ENCODE results near the gene PRICKLE3. TPM values are rescaled to one million over a fixed set of nuclear protein-coding genes. Genes with fewer than 3 reads are reported as not detected.

The PRICKLE3 gene
- total and polyA plus RNA-seq, 4 experiments from 2014 or later: 0.73 to 12.3 (median 8.3) TPM

DNA sequence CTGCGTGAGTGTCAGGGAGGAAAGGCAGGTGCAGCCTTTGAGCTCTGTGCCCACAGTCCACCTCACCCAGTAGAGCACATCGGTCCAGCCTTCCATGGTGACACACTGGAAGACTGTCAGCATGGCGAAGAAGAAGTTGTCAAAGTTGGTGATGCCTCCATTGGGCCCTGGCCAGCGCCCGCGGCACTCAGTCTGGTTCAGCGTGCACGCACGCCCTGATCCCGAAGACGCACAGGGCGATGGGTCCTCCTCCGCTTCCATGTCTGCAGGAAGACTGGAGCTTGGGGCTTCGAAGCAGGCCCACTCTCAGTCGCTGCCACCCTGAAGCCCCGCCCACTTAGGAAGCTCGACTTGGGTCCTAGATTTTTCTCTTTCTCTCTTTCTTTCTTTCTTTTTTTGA, 42.0 kb upstream of the PRICKLE3 start:
- Mint-ChIP-seq H3K9me3 (no peaks in the 10 kb centered on the region), H3K27ac (peak overlapping the region in 1 of 7 donors; percentile 47), H3K27me3 (no peaks in the 10 kb centered on the region), H3K36me3 (no peaks in the 10 kb centered on the region), H3K4me3 (no peak overlapping the region), H3K4me1 (peaks cover 4 to 16% (median 6%) of the 10 kb centered on the region in 4 donors)
- Histone ChIP-seq H3K9me3 (ENCODE audit: control insufficient read depth in 1 of 2, low read length in 2 of 2) (no peaks in the 10 kb centered on the region), H3K27ac (ENCODE audit: low read depth, low read length) (no peak overlapping the region), H3K36me3 (ENCODE audit: insufficient read depth, low read length) (no peaks in the 10 kb centered on the region), H3K4me1 (ENCODE audit: insufficient read depth, low read length) (peaks cover 12% of the 10 kb centered on the region), H3K4me3 (ENCODE audit: low read length in 2 of 2) (no peak overlapping the region), H3K27me3 (ENCODE audit: insufficient read depth, low read length) (no peaks in the 10 kb centered on the region)
- no peak for DNase-seq
- intact Hi-C loops (cut with micrococcal nuclease): no loop called here
- ChIA-PET POLR2A (ENCODE audit: partially characterized antibody) (no interaction called here), CTCF (ENCODE audit: partially characterized antibody) (no interaction called here)

DNA sequence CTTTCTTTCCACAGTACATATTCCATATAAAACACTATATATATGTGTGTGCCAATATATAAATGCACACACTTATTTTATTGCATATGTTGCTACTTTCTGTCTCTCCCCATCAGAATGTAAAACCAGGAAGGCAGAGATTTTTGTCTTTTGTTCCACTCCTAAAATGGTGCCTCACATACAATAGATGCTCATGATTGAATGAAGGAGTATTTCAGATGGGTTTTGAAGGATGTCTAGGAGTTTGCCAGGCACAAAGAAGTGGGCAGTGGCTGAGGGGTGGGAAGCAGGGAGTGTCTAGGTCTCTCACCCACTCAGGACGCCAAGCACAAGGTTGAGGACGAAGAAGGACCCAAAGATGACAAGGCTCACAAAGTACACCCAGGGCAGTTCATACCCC, 41.6 kb upstream of the PRICKLE3 start:
- DNase-seq: no peak

DNA sequence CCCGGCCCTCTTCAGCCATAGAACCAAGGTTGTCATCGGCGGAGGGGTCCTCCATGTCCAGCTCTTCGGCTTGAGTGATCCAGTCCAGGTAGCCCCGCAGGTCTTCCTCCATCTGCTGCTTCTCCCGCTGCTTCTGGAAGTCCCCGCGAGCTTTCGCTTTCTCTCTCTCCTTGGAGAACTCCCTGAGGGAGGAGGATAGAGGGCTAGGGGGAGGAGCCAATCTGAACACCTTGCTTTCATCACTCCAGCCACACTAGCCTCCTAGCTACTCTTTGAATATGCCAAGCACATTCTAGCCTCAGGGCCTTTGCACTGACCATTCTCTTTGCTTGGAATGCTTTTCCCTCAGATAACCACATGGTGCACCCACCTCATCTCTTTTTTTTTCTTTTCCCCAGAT, 40.8 kb upstream of the PRICKLE3 start:
- CTCF ChIA-PET (ENCODE audit: partially characterized antibody): no interaction called here
- peaks cover 4 to 16% (median 7%) of the 10 kb centered on the region in 4 donors for H3K4me1 Mint-ChIP-seq
- H3K27ac Mint-ChIP-seq: no peak overlapping the region

More for the DNA sequence above, 41.6 kb upstream of the PRICKLE3 start:
- H3K36me3 ChIP-seq (ENCODE audit: insufficient read depth, low read length): no peaks in the 10 kb centered on the region
- no peaks in the 10 kb centered on the region for H3K9me3 ChIP-seq (ENCODE audit: control insufficient read depth in 1 of 2, low read length in 2 of 2)
- ChIA-PET POLR2A (ENCODE audit: partially characterized antibody) (no interaction called here), CTCF (ENCODE audit: partially characterized antibody) (no interaction called here)
- H3K4me3 ChIP-seq (ENCODE audit: low read length in 2 of 2): no peak overlapping the region
- no peaks in the 10 kb centered on the region for H3K27me3 ChIP-seq (ENCODE audit: insufficient read depth, low read length)
- H3K27ac ChIP-seq (ENCODE audit: low read depth, low read length): no peak overlapping the region
- H3K4me1 ChIP-seq (ENCODE audit: insufficient read depth, low read length): peaks cover 12% of the 10 kb centered on the region
- Mint-ChIP-seq H3K9me3 (no peaks in the 10 kb centered on the region), H3K27ac (peak overlapping the region in 1 of 7 donors; percentile 47), H3K4me3 (no peak overlapping the region), H3K27me3 (no peaks in the 10 kb centered on the region), H3K4me1 (peaks cover 4 to 16% (median 6%) of the 10 kb centered on the region in 4 donors), H3K36me3 (no peaks in the 10 kb centered on the region)
- intact Hi-C loops (cut with micrococcal nuclease): no loop called here

DNA sequence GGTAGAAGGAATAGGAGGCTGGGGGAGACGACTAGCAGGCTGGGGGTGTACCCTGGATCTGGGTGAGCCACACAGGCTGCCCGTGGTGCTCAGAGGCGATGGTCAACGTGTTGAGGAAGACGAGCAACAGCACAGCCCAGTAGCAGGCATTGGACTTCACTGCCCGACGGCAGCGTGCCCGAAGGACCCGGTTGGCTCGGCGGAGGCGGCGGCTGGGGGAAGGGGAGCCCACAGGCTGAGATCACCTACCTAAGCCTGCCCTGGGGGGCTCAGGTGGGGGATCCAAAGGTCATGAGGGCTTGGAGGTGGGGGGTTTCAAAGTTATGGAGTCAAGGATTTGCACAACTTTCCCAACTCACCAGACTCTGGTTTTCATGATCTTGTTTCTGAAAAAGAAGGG, 39.7 kb upstream of the PRICKLE3 start:
- no peak overlapping the region for H3K27ac Mint-ChIP-seq
- Histone ChIP-seq H3K36me3 (ENCODE audit: insufficient read depth, low read length) (no peaks in the 10 kb centered on the region), H3K4me1 (ENCODE audit: insufficient read depth, low read length) (peaks cover 5% of the 10 kb centered on the region), H3K9me3 (ENCODE audit: control insufficient read depth in 1 of 2, low read length in 2 of 2) (no peaks in the 10 kb centered on the region), H3K4me3 (ENCODE audit: low read length in 2 of 2) (no peak overlapping the region), H3K27ac (ENCODE audit: low read depth, low read length) (no peak overlapping the region), H3K27me3 (ENCODE audit: insufficient read depth, low read length) (no peaks in the 10 kb centered on the region)
- H3K27me3 Mint-ChIP-seq: no peaks in the 10 kb centered on the region
- DNase-seq: no peak
- H3K9me3 Mint-ChIP-seq: no peaks in the 10 kb centered on the region
- ChIA-PET CTCF (ENCODE audit: partially characterized antibody) (no interaction called here), POLR2A (ENCODE audit: partially characterized antibody) (no interaction called here)
- H3K4me3 Mint-ChIP-seq: peak overlapping the region in 1 of 8 donors; percentile 15
- peaks cover 4 to 9% (median 5%) of the 10 kb centered on the region in 4 donors for H3K4me1 Mint-ChIP-seq
- intact Hi-C loops (cut with micrococcal nuclease): no loop called here
- no peaks in the 10 kb centered on the region for H3K36me3 Mint-ChIP-seq

More for the DNA sequence above, 40.8 kb upstream of the PRICKLE3 start:
- Histone ChIP-seq H3K27me3 (ENCODE audit: insufficient read depth, low read length) (no peaks in the 10 kb centered on the region), H3K27ac (ENCODE audit: low read depth, low read length) (no peak overlapping the region), H3K9me3 (ENCODE audit: control insufficient read depth in 1 of 2, low read length in 2 of 2) (no peaks in the 10 kb centered on the region), H3K4me3 (ENCODE audit: low read length in 2 of 2) (no peak overlapping the region), H3K36me3 (ENCODE audit: insufficient read depth, low read length) (no peaks in the 10 kb centered on the region), H3K4me1 (ENCODE audit: insufficient read depth, low read length) (peaks cover 12% of the 10 kb centered on the region)
- POLR2A ChIA-PET (ENCODE audit: partially characterized antibody): no interaction called here
- Mint-ChIP-seq H3K4me3 (no peak overlapping the region), H3K36me3 (no peaks in the 10 kb centered on the region), H3K9me3 (no peaks in the 10 kb centered on the region), H3K27me3 (no peaks in the 10 kb centered on the region)
- intact Hi-C loops (cut with micrococcal nuclease): no loop called here
- no peak for DNase-seq

- Histone ChIP-seq H3K27ac (ENCODE audit: low read depth, low read length) (no peak overlapping the region), H3K4me1 (ENCODE audit: insufficient read depth, low read length) (no peaks in the 10 kb centered on the region), H3K4me3 (ENCODE audit: low read length in 2 of 2) (no peak overlapping the region), H3K36me3 (ENCODE audit: insufficient read depth, low read length) (no peaks in the 10 kb centered on the region), H3K9me3 (ENCODE audit: control insufficient read depth in 1 of 2, low read length in 2 of 2) (no peaks in the 10 kb centered on the region), H3K27me3 (ENCODE audit: insufficient read depth, low read length) (no peaks in the 10 kb centered on the region)
- intact Hi-C loops (cut with micrococcal nuclease): no loop called here
- Mint-ChIP-seq H3K27ac (no peak overlapping the region), H3K4me3 (no peak overlapping the region), H3K9me3 (peaks cover 0 to 2% (median 0%) of the 10 kb centered on the region in 8 donors), H3K27me3 (no peaks in the 10 kb centered on the region), H3K4me1 (peaks cover 0 to 5% (median under 1%) of the 10 kb centered on the region in 4 donors), H3K36me3 (no peaks in the 10 kb centered on the region)
- DNase-seq: no peak
- CTCF ChIA-PET (ENCODE audit: partially characterized antibody): no interaction called here
- POLR2A ChIA-PET (ENCODE audit: partially characterized antibody): no interaction called here
These were observed 35.7 kb upstream of the PRICKLE3 start for GRCh38 chrX:49221868-49222267.

DNA sequence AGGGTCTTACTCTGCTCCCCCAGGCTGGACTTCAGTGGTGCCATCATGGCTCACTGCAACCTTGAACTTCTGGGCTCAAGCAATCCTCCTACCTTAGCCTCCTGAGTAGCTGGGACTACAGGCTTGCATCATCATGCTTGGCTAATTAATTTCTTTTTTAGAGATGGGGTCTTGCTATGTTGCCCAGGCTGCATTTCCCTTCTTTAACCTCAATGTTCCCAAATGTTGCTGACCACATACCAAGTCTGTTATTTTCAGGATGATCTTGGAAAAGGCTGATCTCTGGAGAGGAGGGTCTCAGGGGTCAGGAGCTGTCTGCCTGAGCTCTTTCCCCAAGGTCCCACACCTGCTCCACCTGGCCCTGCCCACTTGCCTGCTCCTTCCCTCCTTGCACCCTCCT, 33.9 kb upstream of the PRICKLE3 start:
- POLR2A ChIA-PET (ENCODE audit: partially characterized antibody): no interaction called here
- peaks cover 0 to 5% (median under 1%) of the 10 kb centered on the region in 4 donors for H3K4me1 Mint-ChIP-seq
- H3K4me3 ChIP-seq (ENCODE audit: low read length in 2 of 2): no peak overlapping the region
- no peak overlapping the region for H3K4me3 Mint-ChIP-seq
- H3K9me3 Mint-ChIP-seq: peaks cover 0 to 2% (median 0%) of the 10 kb centered on the region in 8 donors
- no peak overlapping the region for H3K27ac ChIP-seq (ENCODE audit: low read depth, low read length)
- no peaks in the 10 kb centered on the region for H3K36me3 ChIP-seq (ENCODE audit: insufficient read depth, low read length)
- intact Hi-C loops (cut with micrococcal nuclease): no loop called here
- no peaks in the 10 kb centered on the region for H3K27me3 Mint-ChIP-seq
- CTCF ChIA-PET (ENCODE audit: partially characterized antibody): no interaction called here
- no peaks in the 10 kb centered on the region for H3K4me1 ChIP-seq (ENCODE audit: insufficient read depth, low read length)
- no peak for DNase-seq
- H3K36me3 Mint-ChIP-seq: no peaks in the 10 kb centered on the region
- H3K27me3 ChIP-seq (ENCODE audit: insufficient read depth, low read length): no peaks in the 10 kb centered on the region
- H3K27ac Mint-ChIP-seq: no peak overlapping the region
- no peaks in the 10 kb centered on the region for H3K9me3 ChIP-seq (ENCODE audit: control insufficient read depth in 1 of 2, low read length in 2 of 2)

GRCh38 chrX:49214996-49215526, 28.9 kb upstream of the PRICKLE3 start:
- Mint-ChIP-seq H3K9me3 (no peaks in the 10 kb centered on the region), H3K36me3 (no peaks in the 10 kb centered on the region), H3K27ac (no peak overlapping the region), H3K4me3 (no peak overlapping the region), H3K4me1 (peaks cover 0 to 3% (median 0%) of the 10 kb centered on the region in 4 donors), H3K27me3 (peaks cover 1 to 3% of the 10 kb centered on the region in 2 donors)
- POLR2A ChIA-PET (ENCODE audit: partially characterized antibody): no interaction called here
- Histone ChIP-seq H3K9me3 (ENCODE audit: control insufficient read depth in 1 of 2, low read length in 2 of 2) (no peaks in the 10 kb centered on the region), H3K27me3 (ENCODE audit: insufficient read depth, low read length) (no peaks in the 10 kb centered on the region), H3K4me1 (ENCODE audit: insufficient read depth, low read length) (no peaks in the 10 kb centered on the region), H3K27ac (ENCODE audit: low read depth, low read length) (no peak overlapping the region), H3K36me3 (ENCODE audit: insufficient read depth, low read length) (no peaks in the 10 kb centered on the region), H3K4me3 (ENCODE audit: low read length in 2 of 2) (no peak overlapping the region)
- CTCF ChIA-PET (ENCODE audit: partially characterized antibody): no interaction called here
- intact Hi-C loops (cut with micrococcal nuclease): no loop called here
- DNase-seq: no peak

DNA sequence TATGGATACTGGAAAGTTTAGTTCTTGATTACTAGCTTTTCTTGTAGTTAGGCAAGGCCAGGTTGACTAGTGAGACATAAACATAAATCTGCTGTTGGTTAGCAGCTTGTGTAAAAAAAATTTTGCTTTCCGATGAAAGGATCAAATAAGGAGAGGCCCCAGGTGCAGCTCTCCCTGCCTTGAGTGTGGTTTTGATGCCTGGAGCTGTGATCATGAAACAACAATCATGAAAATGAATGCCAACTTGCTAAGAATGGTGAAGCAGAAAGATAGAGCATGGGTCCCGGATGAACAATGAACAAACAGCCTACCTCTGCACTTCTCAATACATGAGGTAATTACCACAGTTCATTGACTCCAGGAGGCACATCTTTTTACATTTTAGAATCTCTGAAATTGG, 28.2 kb upstream of the PRICKLE3 start:
- H3K4me1 Mint-ChIP-seq: no peaks in the 10 kb centered on the region
- intact Hi-C loops (cut with micrococcal nuclease): no loop called here
- Histone ChIP-seq H3K36me3 (ENCODE audit: insufficient read depth, low read length) (no peaks in the 10 kb centered on the region), H3K9me3 (ENCODE audit: control insufficient read depth in 1 of 2, low read length in 2 of 2) (no peaks in the 10 kb centered on the region), H3K4me3 (ENCODE audit: low read length in 2 of 2) (no peak overlapping the region), H3K27me3 (ENCODE audit: insufficient read depth, low read length) (no peaks in the 10 kb centered on the region), H3K27ac (ENCODE audit: low read depth, low read length) (no peak overlapping the region), H3K4me1 (ENCODE audit: insufficient read depth, low read length) (no peaks in the 10 kb centered on the region)
- DNase-seq: no peak
- no peaks in the 10 kb centered on the region for H3K36me3 Mint-ChIP-seq
- H3K27ac Mint-ChIP-seq: no peak overlapping the region
- POLR2A ChIA-PET (ENCODE audit: partially characterized antibody): no interaction called here
- H3K4me3 Mint-ChIP-seq: no peak overlapping the region
- H3K9me3 Mint-ChIP-seq: no peaks in the 10 kb centered on the region
- CTCF ChIA-PET (ENCODE audit: partially characterized antibody): no interaction called here
- peaks cover 1 to 3% of the 10 kb centered on the region in 2 donors for H3K27me3 Mint-ChIP-seq
